SKM-1 (cell line): ENCODE data around the gene ZNF93.
"Not testable (repeated sequence)": the region's sequence is repeated elsewhere in the genome, so short reads cannot be mapped to it uniquely, and the experiment has no call there.

Experiments
- DNase-seq: peaks from one replicate; lab custom pipeline; 2025; ENCODE audit not compliant: unreplicated experiment; lab: John Stamatoyannopoulos, UW

Gene ZNF93

DNA sequence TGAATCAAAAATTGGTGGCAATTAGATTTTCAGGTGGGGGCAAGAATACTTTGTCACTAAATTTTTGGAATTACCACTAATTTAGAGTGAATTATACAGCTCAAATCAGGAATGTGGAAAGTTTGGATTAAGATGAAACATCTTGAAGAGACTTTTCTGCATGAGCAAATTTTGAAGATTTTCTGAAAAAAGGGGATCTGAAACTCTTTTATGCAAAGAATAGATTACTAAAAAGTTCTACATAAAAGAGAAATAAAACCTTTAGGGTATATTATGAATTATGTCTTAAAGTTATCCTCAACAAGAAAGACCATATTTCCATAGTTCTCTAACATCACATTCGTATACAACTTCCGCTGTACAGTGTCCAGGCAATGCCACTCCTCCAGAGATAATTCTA is 36.7 kb downstream of the ZNF93 start:
- DNase-seq = no peak

DNA sequence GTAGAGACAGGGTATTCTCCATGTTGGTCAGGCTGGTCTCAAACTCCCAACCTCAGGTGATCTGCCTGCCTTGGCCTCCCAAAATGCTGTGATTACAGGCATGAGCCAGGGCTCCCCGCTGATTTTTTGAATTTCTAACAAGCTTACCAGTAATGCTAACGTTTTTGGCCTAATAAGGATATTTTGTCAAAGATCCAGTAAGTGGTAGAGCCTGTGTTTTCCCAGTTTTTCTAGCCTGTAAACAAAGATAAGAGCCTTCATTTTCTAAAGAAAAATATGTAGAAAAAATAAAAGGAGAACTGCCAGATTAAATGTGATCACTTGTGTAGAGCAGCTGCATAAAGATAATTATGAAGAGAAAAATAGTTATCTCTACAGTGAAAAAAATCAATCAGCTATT is 37.7 kb downstream of the ZNF93 start:
- DNase-seq = no peak

DNA sequence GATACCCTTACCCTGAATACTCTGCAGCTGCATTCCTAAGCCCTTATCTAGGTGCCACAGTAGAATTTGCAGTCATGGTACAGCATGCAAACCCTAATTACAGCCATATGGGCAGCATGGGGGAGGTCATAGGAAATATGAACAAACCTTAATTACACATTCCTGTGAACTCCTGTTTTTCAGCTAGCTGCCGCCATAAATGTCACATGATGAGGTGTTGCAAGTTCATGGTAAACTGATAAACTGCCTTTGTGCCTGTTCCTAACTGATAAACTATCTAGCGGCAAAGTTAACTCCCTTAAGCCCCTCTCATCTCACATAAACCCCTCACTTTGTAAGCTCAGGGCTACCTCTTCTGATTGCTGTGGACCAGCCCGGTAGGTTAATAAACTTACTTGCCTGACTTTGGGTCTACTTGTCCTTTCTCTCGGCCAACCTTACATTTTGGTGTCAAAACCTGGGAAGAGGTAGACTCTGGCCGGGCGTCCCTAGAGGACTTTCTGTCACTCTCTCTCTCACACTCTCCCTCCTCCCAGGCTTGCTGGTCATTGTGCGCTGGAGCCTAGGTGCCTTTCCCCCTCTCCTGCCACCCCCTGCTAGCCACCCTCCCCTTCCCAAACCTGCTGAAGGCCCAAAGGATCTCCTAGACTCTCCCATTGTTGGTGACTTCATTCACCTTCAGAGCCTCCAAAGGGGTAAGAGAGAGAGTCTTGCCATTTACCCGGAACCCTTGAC is 43.3 kb downstream of the ZNF93 start:
- DNase-seq = no peak

DNA sequence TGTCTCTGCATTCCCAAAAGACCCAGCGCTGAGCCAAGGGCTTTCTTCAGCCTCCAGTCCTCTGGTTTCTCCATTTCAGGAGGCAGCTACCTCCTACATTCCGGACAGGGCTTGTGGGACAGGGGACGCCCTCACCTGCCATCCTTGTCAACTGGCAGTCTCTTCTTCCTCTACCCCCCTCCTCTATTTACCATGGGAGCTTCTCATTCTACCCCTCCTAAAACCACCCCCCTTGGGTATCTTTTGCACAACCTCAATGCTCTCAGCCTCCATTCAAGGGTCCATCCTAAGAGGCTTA is 43.8 kb downstream of the ZNF93 start:
- no peak for DNase-seq

DNA sequence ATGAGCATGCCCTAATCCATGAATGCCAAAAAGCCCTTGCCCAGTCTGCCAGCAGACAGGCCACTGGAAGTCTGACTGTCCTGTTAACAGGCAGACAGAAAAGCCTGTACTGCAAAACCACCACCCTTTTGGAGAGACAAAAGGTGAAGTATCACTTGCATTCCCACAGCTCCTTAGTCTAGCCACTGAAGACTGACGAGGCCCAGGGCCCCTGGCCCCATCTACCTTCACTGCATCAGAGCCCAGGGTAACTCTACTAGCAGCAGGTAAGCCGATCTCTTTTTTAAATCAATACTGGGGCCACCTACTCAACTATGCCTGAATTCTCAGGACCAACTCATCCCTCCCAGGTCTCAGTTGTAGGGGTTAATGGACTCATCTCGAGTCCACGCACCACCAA is 45.5 kb downstream of the ZNF93 start:
- DNase-seq = no peak

DNA sequence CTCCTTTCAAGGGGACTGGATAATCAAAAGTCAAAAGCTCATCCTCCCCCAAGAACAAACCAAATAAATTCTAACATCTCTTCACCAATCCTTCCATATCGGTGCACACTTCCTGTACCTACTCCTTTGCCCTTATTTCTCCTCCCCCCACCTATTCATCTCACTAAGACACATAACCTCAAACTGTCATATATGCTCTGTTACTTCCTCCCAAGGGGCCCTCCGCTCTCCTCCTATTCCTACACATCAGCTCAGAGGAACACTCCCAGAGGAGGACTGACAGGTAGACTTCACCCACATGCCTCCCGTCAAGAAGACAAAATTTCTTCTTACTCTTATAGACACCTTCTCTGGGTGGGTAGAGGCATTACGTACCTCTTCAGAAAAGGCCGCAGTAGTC is 48.1 kb downstream of the ZNF93 start:
- no peak for DNase-seq

DNA sequence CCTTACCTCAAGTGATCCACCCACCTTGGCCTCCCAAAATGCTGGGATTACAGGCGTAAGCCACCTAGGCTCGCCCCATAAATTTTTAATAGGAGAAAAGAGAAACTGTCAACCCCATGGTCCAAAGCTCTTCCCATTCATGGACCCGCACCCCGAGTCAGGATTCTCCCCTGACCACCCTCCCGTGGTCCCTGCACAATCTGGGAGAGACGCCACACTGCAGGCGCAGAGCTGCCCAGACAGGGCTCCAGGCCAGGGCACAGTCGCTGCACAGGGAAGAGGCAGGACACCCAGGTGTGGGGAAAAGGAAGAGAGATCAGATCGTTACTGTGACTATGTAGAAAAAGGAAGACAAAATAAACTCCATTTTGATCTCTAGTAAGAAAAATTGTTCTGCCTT is 54.5 kb downstream of the ZNF93 start:
- no peak for DNase-seq

DNA sequence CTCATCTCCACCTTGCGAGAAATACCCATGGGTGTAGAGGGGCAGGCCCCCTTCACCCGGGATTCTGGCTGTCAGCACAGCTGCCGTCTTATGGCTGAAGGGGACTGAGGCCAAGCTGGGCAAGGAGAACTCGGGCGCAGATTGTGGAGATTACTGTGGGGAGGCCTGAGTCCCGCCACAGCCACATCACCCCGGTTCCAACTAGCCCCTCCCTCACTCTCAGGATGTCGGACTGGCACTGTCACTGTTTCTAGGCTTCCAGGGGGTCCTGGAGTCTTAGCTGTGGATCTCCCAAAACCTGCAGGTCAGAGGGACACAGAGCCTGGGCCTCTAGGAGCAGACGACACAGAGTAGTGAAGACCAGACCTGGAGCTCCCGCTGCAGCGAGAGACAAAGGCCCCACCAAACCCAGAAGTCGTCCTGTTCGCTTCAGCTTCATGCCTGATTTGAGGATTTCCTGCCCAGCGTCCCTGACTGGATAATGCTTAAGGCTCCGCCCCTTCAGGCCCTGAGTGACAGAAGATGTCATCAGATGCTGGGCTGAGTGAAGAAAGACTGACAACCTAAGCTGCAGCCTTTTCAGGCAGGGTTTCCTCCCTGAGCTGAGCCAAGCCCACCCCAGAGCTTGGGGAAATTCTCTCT is 55.8 kb downstream of the ZNF93 start:
- DNase-seq = no peak

DNA sequence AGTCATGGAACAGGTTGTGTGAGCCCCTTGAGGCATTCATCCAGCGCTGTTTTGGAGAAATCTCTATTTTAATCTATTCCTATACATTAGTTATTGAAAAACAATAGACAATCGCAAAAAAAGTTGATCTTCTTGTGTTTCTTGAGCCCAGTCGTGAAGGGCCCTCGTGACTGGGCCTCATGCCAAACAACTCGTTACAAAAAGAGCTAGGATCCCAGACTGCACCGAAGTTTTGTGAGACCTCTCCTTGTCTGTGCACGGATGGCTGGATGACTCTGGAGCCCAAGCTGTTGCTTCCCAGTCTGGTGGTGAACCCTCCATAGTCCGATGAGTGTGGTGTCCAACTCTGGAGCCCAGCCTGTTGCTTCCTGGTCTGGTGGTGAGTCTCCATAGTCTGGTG is 57.0 kb downstream of the ZNF93 start:
- not testable (repeated sequence) for DNase-seq

DNA sequence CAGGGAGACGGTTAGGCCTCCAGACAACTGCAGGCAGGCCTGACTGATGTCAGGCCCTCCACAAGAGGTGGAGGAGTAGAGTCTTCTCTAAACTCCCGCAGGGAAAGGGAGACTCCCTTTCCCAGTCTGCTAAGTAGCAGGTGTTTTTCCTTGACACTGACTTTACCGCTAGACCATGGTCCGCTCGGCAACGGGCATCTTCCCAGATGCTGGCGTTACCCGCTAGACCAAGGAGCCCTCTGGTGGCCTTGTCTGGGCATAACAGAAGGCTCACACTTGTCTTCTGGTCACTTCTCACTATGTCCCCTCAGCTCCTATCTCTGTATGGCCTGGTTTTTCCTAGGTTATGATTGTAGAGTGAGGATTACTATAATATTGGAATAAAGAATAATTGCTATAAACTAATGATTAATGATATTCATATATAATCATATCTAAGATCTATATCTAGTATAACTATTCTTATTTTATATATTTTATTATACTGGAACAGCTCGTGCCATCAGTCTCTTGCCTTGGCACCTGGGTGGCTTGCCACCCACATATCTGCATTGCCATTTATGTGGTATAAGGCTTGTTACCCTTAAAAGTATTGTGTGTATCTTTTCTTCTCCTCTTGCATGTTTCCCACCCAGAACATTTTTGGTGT is 58.5 kb downstream of the ZNF93 start:
- DNase-seq = not testable (repeated sequence)

DNA sequence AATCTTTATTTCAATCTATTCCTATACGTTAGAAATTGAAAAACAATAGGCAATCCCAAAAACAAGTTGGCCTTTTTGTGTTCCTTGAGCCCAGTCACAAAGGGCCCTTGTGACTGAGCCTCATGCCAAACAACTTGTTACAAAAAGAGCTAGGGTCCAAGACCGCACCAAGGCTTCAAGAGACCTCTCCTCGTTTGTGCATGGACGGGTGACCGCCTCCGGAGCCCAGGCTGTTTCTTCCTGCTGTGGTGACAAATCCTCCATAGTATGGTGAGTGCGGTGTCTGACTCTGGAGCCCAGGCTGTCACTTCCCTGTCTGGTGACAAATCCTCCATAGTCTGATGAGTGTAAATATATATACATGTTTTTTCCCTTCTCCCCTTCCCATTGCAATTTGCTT is 63.7 kb downstream of the ZNF93 start:
- no peak for DNase-seq

DNA sequence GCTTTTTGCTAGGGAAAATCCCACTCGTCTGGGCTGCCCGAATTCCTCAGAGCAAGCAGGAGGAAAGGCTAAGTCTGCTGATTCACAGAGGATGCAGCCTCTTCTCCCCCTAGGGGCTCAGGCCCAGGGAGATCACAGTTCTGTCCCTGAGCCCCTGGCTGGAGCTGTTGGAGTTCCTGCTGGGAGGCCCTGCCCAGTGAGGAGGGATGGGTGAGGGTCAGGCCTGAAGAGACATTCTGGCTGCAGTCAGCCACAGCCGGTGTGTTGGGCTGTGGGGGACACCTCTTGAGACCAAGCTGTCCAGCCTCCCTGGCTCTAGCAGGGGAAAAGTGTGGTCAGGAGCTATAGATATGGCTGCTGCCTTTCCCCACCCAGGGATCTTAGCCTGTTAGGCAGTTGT is 65.4 kb downstream of the ZNF93 start:
- DNase-seq = not testable (repeated sequence)

DNA sequence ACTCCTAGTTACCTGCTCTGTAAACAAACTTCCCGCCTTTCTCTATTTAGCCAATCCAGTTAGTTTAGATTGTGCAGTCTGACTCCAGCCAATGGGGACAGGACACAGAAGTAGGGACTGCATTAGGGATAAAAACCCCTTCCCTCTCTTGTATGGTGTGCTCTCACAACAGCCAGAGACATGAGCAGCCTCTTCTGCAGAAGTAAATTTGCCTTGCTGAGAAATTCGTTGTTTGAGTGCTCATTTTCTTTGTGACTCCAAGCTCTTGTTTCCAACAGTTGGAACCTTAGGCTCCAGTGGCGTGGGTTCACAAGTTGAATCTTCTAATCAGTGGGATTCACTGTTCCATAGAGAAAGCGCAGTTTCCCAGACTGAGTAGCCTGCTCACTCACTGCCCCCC is 66.1 kb downstream of the ZNF93 start:
- DNase-seq = no peak
